ENCODE results near the gene AOC2. TPM values are rescaled to one million over a fixed set of nuclear protein-coding genes. Genes with fewer than 3 reads are reported as not detected.

Gene AOC2
- total and polyA plus RNA-seq, 2 of the 8 experiments (the other 6 are each of a cell fraction or from before 2014, with no cell fraction given): 4.2 to 4.7 TPM

- TF ChIP-seq RNF2 (IDR thresholded peaks at IDR 0.05; ENCODE audit: borderline replicate concordance, low read depth, low read length, missing control alignments, poor library complexity, severe bottlenecking) (no peak), EZH2 (IDR thresholded peaks at IDR 0.05; ENCODE audit: low read depth, low read length, severe bottlenecking) (no peak), KDM5A (IDR thresholded peaks at IDR 0.05; ENCODE audit: low read length) (no peak), SP1 (IDR thresholded peaks at IDR 0.05; ENCODE audit: low read depth, low read length) (no peak), BRCA1 (IDR thresholded peaks at IDR 0.05; ENCODE audit: low read depth, low read length) (no peak), FOSL1 (IDR thresholded peaks at IDR 0.05; ENCODE audit: insufficient read depth, low read depth, low read length) (no peak), JUND (IDR thresholded peaks at IDR 0.05; ENCODE audit: low read length) (no peak), RFX5 (IDR thresholded peaks at IDR 0.05; ENCODE audit: borderline replicate concordance, low read depth, low read length) (no peak), TAF7 (optimal IDR thresholded peaks at IDR 0.05; ENCODE audit: borderline replicate concordance, low read depth, low read length) (no peak)
These were observed 9.8 kb downstream of the AOC2 start (continued) for GRCh38 chr17:42853968-42854790.
